Measurements from ENCODE around the gene KCTD16. TPM values are rescaled to one million over a fixed set of nuclear protein-coding genes. Genes with fewer than 3 reads are reported as not detected.

The KCTD16 gene
- total RNA-seq, 6 donors from 2014 or later: under 0.01 to 1.7 (median 0.27) TPM

DNA sequence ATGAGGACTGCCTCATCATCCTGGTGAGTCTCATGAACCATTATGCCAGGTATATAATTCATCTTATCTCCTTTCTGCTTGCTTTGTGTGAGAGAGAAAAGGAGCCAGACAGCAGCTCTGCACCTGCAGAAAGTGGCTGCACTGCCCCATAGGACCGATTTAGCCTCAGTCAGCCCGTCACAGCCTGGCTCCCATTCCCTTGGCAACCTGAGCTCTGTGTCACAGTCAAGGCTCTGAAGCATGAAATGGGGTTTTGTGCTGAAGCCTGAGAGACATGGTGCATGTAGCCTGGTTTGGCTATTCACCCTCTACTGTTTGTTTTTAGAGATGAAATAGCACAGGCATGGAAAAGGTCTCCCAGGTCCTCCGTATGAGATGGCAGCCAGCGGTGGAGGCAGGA is 198.3 kb downstream of the KCTD16 start:
- no peaks in the 10 kb centered on the region for H3K9me3 ChIP-seq
- H3K4me1 ChIP-seq: no peaks in the 10 kb centered on the region
- H3K27me3 ChIP-seq: no peaks in the 10 kb centered on the region
- DNase-seq (no peak), ATAC-seq (ENCODE audit: low FRiP score in 2 of 2) (no peak)
- no peak overlapping the region for H3K4me3 ChIP-seq
- no peak overlapping the region for H3K27ac ChIP-seq
- WGBS, 2 donors: 69 to 85% methylated on average over 4 of the region's 4 CpGs
- no peaks in the 10 kb centered on the region for H3K36me3 ChIP-seq
- TF ChIP-seq POLR2AphosphoS5 (IDR thresholded peaks at IDR 0.05): no peak
- TF ChIP-seq, protein P1, sequence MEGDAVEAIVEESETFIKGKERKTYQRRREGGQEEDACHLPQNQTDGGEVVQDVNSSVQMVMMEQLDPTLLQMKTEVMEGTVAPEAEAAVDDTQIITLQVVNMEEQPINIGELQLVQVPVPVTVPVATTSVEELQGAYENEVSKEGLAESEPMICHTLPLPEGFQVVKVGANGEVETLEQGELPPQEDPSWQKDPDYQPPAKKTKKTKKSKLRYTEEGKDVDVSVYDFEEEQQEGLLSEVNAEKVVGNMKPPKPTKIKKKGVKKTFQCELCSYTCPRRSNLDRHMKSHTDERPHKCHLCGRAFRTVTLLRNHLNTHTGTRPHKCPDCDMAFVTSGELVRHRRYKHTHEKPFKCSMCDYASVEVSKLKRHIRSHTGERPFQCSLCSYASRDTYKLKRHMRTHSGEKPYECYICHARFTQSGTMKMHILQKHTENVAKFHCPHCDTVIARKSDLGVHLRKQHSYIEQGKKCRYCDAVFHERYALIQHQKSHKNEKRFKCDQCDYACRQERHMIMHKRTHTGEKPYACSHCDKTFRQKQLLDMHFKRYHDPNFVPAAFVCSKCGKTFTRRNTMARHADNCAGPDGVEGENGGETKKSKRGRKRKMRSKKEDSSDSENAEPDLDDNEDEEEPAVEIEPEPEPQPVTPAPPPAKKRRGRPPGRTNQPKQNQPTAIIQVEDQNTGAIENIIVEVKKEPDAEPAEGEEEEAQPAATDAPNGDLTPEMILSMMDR (IDR thresholded peaks at IDR 0.05): no peak
- TF ChIP-seq POLR2A (IDR thresholded peaks at IDR 0.05): no peak
- no peak for TF ChIP-seq EP300 (IDR thresholded peaks at IDR 0.05)

DNA sequence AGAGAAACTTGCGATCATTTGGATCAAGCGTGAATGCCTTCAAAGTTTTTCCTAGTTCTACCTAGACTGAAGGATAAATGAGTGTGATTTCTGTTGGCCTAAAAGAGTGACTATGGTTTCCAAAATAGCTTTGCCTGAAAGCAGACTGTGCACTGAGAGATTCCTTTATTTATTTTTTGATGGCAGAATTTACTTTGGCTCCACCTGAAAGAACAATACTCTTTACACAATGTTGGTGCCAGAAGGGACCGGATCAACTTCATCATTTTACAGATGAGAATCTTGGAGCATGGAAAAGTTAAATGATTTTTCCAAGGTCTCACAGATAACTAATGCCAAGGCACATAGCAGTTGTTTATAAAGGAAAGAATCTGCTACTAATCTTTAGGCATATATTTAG is 199.6 kb downstream of the KCTD16 start:
- no peaks in the 10 kb centered on the region for H3K9me3 ChIP-seq
- no peak for ATAC-seq (ENCODE audit: low FRiP score in 2 of 2)
- 74 to 78% methylated on average over 3 of the region's 3 CpGs for WGBS, 2 donors
- H3K4me3 ChIP-seq: no peak overlapping the region
- H3K27me3 ChIP-seq: no peaks in the 10 kb centered on the region
- H3K36me3 ChIP-seq: no peaks in the 10 kb centered on the region
- no peak for TF ChIP-seq POLR2A (IDR thresholded peaks at IDR 0.05)
- no peak overlapping the region for H3K27ac ChIP-seq
- DNase-seq: no peak
- no peaks in the 10 kb centered on the region for H3K4me1 ChIP-seq

DNA sequence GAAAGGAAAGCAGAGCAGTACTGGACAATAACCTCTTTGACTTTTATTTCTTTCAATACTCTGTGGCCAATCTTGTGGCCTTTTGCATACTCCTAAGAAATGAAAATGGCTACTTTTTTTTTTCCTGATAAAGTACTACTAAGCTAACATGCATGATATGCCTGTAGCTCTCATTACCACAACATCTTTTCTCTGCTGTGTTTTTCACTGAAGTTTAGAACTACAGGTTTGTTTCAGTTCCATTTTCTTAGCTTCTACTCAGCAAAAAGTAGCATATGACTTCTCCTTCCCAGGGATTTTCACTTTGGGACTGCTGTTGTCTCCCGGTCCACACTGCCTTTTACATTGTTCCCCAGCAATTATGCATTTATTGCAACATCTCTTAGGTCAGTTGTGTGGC is 204.0 kb downstream of the KCTD16 start:
- 93 to 95% methylated on average over 1 of the region's 1 CpG for WGBS, 2 donors
- Histone ChIP-seq H3K27me3 (no peaks in the 10 kb centered on the region), H3K36me3 (no peaks in the 10 kb centered on the region), H3K27ac (no peak overlapping the region), H3K9me3 (no peaks in the 10 kb centered on the region), H3K4me1 (no peaks in the 10 kb centered on the region), H3K4me3 (no peak overlapping the region)
- DNase-seq (no peak), ATAC-seq (ENCODE audit: low FRiP score in 2 of 2) (no peak)
- TF ChIP-seq EP300 (IDR thresholded peaks at IDR 0.05) (no peak), POLR2AphosphoS5 (IDR thresholded peaks at IDR 0.05) (no peak), POLR2A (IDR thresholded peaks at IDR 0.05) (no peak)
- TF ChIP-seq, protein P1 (IDR thresholded peaks at IDR 0.05): no peak

DNA sequence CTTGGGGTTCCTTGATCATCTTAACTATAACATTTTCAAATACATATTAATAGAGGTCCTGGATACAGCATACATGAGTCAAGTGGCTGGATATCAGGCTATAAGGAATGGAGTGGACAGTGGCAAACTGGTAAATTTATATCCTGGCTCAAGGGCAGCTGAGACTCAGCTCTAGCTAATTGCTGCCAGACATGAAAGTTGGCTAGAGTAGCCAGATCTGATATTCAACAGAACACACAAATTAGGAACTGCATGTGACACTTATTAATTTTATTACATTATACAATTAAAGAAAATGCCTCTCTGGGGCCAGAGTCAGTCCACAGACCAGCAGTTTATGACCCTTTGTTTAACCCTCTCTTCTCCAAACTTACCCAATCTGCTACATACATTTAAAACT is 206.5 kb downstream of the KCTD16 start:
- no peaks in the 10 kb centered on the region for H3K27me3 ChIP-seq
- H3K27ac ChIP-seq: no peak overlapping the region
- no peak for TF ChIP-seq EP300 (IDR thresholded peaks at IDR 0.05)
- TF ChIP-seq, protein P1 (IDR thresholded peaks at IDR 0.05): no peak
- TF ChIP-seq POLR2AphosphoS5 (IDR thresholded peaks at IDR 0.05): no peak
- TF ChIP-seq POLR2A (IDR thresholded peaks at IDR 0.05): no peak
- no peaks in the 10 kb centered on the region for H3K36me3 ChIP-seq
- ATAC-seq (ENCODE audit: low FRiP score in 2 of 2): no peak
- peaks cover 0 to 4% (median 1%) of the 10 kb centered on the region in 4 donors for H3K9me3 ChIP-seq
- H3K4me1 ChIP-seq: no peaks in the 10 kb centered on the region
- H3K4me3 ChIP-seq: no peak overlapping the region
- DNase-seq: no peak

DNA sequence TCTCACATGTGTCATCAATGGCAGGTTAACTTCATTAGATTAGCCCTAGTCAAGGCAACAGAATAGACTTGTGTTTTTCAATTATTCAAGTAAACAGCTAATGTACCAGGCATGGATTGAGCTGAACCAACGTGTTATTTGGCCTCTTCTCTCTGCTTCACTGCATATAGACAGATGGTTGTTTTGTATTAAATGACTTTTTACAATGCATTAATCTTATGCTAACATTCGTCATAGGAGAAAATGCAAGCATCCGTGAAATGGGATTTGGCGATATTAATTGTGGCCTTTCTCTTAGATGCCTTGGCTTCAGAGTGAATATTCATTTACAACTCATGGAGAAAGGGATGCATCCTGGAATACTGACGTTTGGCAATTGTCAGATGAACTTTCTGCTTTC is 208.0 kb downstream of the KCTD16 start:
- no peaks in the 10 kb centered on the region for H3K4me1 ChIP-seq
- ATAC-seq (ENCODE audit: low FRiP score in 2 of 2) (no peak), DNase-seq (no peak)
- no peaks in the 10 kb centered on the region for H3K36me3 ChIP-seq
- H3K27me3 ChIP-seq: no peaks in the 10 kb centered on the region
- TF ChIP-seq, protein P1 (IDR thresholded peaks at IDR 0.05): no peak
- TF ChIP-seq POLR2AphosphoS5 (IDR thresholded peaks at IDR 0.05) (no peak), POLR2A (IDR thresholded peaks at IDR 0.05) (no peak), EP300 (IDR thresholded peaks at IDR 0.05) (no peak)
- WGBS, 2 donors: 88 to 90% methylated on average over 5 of the region's 5 CpGs
- no peak overlapping the region for H3K27ac ChIP-seq
- H3K4me3 ChIP-seq: no peak overlapping the region
- peaks cover 0 to 4% (median 1%) of the 10 kb centered on the region in 4 donors for H3K9me3 ChIP-seq

Measured in upper lobe of left lung (tissue), 6 donors.